HG03460 (cell line): Measurements from ENCODE around the gene CFD.
"Not testable (repeated sequence)": the region's sequence is repeated elsewhere in the genome, so short reads cannot be mapped to it uniquely, and the experiment has no call there.

Source experiments
- ATAC-seq: cut with Tn5 transposase; IDR thresholded peaks from one replicate; pipeline ENCODE4 v1.9.1; 2021; ENCODE audit not compliant: unreplicated experiment

The CFD gene

GRCh38 chr19:852136-853013 lies 7.1 kb upstream of the CFD start, which contains the start of gene ELANE:
Gene ELANE (plus strand): TSS chr19:852303. CDS start chr19:852329, 26 bp downstream.
- ATAC-seq: no peak

- no peak for ATAC-seq
These were observed 6.4 kb upstream of the CFD start for GRCh38 chr19:853014-853585.

- not testable (repeated sequence) for ATAC-seq
These were observed 5.7 kb upstream of the CFD start for GRCh38 chr19:853614-854220.

- no peak for ATAC-seq
These were observed 4.9 kb upstream of the CFD start for GRCh38 chr19:854549-854948.

GRCh38 chr19:855142-855541 lies 4.3 kb upstream of the CFD start:
- no peak for ATAC-seq

- ATAC-seq: no peak
These were observed 3.8 kb upstream of the CFD start for GRCh38 chr19:855566-856120.

GRCh38 chr19:858284-858683 lies 1.2 kb upstream of the CFD start:
- ATAC-seq: no peak

- no peak for ATAC-seq
These were observed 1.8 kb downstream of the CFD start for GRCh38 chr19:861141-861755.

GRCh38 chr19:861756-862580 lies 2.5 kb downstream of the CFD start:
- no peak for ATAC-seq

GRCh38 chr19:862581-863314 lies 3.3 kb downstream of the CFD start:
- ATAC-seq: no peak

- no peak for ATAC-seq
These were observed 3.8 kb downstream of the CFD start for GRCh38 chr19:863315-863620.

- ATAC-seq: no peak
These were observed 7.4 kb downstream of the CFD start for GRCh38 chr19:866769-867300.

- ATAC-seq: no peak
These were observed 7.9 kb downstream of the CFD start for GRCh38 chr19:867301-867793.

- ATAC-seq: no peak
These were observed 8.5 kb downstream of the CFD start for GRCh38 chr19:867855-868457.

- no peak for ATAC-seq
These were observed 9.2 kb downstream of the CFD start for GRCh38 chr19:868458-869244.

GRCh38 chr19:869245-870177 lies 10.0 kb downstream of the CFD start:
- ATAC-seq: no peak

GRCh38 chr19:870314-870713 lies 10.8 kb downstream of the CFD start:
- no peak for ATAC-seq
